NCI-H128 (cell line): Measurements from ENCODE around the gene B3GAT3.
"Not testable (repeated sequence)": the region's sequence is repeated elsewhere in the genome, so short reads cannot be mapped to it uniquely, and the experiment has no call there.

ENCODE experiments used
- DNase-seq: peaks from one replicate; lab custom pipeline; 2025; ENCODE audit not compliant: unreplicated experiment; lab: John Stamatoyannopoulos, UW

B3GAT3 gene

DNA sequence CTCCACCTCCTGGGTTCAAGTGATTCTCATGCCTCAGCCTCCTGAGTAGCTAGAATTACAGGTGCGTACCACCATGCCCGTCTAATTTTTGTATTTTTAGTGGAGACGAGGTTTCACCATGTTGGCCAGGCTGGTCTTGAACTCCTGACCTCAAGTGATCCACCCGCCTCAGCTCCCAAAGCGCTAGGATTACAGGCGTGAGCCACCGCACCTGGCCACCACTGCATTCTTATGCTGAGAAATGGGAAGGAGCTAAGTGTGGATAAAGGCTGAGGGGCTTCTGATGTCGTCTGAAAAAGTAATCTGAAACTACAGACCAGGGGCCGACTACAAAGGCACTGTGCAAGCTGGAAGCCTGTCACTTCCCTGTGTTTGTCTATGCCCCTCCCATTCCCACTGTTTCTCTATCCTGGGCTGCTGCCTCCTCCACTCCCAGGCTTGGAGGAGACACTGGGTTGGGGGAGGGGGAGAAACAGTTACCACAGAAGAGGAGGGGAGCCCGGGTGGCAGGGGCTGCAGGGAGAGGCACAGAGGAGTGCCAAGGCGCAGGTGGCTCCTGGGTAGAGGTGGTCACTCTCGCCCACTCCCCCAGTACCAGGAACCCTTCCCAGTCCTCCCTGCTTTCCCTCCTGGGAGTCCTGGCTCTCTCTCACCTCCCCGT lies 17.2 kb downstream of the B3GAT3 start:
- DNase-seq, result no peak

DNA sequence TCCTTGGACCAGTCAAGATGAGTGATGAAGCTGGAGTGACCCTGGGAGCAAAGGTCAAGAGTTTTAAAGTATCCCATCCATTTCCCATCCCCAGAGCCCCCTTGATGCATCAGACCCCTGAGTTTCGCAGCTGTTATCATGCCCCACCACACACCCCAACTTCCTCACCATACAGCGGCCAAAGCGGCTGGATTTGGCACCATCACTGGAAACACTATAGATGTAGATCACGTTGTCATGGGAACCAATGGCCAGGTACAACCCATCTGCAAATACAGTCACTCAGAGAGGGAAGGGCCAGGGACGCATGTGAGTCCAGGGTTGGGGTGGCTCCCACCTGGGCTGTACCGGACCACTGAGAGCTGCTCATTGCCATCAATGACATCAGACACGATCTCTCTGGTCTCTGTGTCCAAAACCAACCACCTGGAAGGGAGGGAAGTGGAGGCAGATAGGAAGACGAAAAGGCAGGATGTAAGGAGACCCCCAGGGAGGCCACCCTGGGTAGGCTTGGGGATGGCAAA lies 17.9 kb downstream of the B3GAT3 start:
- DNase-seq, result no peak

DNA sequence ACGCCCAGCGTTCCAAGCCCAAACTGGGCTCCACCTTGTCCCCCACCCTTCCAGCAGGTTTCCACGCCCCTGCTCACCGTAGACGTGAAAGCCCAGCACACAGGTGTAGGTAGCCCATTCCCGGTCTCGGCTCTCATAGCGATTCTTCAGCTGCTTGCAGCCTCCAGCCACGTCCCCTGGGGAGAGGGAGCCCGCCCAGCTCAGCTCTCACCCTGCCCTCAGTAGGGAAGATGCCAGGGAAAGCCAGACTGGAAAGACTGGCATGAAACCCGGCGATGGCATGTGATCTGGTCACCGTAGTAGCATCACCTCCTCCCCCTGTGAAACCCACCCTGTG lies 18.7 kb downstream of the B3GAT3 start:
- no peak for DNase-seq

DNA sequence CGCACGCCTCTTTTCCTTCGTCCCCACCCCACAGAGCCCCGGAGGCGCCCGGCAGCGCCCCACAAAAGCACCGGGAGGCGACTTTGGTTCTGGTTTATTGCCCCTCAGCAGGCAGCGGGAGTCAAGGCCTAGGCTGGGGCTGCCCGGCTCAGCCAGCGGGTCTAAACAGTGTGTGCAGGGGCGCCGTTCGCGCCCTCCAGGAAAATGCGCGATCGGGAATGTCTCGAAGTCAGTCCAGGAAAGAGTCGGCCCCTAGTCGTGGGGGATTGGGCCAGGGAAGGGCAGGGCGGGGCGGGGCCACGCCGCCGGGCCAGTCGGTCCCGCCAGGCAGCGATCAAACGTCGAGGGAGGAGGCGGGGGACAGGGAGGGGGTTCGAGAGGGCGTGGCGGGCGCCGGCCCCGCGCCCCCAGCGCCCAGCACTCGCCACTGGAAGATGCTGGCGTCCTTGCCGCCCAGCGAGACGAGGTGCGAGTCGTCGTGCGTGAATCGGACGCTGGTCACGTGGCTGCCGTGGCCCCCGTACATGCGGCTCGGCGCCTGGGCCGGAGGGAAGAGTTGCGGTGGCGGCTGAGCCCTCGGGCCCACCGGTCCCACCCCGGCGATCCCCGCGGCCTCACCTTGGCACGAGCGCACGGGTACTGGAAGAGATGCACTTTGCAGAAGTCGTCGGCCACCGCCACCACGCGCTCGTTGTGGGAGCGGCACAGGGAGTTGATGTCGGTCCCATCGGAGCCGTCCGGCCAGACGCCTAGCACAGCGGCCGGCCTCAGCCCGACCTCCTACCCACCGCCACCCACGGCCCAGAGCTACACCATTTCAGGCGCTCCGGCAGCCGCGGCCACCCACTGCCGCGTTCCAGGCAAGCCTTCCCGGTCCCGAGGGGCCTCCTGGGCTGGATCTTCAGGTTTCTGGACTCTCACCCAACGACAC lies 19.4 kb downstream of the B3GAT3 start:
- no peak for DNase-seq

DNA sequence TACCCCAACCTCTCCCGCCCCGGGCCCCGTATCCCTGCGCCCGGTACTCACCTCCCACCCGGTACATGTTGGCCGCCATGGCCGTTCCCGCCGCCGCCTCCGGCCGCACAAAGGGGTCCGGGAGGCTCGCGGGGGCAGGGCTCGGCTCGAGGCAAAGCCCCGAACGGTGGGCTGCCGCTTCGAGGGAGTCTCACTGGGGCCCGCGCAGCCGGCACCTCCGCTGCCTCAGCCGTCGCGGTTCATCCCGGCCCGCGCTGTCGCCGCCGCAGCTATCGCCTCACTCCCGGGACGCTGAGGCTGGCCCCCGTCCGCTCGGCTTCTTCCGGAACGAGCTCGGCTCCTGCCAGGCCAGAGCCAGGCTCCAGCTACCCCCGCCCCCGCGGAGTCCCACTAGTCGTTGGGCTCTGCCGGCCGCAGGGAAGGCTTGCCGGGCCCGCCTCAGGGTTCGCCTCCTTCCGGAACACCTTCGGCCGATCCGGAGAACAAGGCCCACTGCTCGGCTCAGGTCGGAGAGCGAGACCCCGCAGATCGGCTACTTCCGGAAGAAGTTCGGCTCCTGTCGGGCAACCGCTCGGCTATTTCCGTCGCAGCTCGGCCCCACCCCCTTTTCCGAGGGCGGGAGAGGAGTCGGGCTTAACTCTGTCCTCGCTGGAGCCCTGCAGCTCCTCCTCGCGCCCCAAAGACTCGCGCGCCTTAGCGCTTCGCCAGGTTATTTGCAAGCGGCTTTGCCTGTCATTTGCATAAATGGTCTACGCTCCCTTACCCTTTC lies 20.2 kb downstream of the B3GAT3 start, which contains the start of gene MTA2:
Gene MTA2 (minus strand): TSS at position 494 of the 769 bp plus-strand sequence. CDS start 415 bp downstream, at position 79.
- peak; percentile 99 for DNase-seq

DNA sequence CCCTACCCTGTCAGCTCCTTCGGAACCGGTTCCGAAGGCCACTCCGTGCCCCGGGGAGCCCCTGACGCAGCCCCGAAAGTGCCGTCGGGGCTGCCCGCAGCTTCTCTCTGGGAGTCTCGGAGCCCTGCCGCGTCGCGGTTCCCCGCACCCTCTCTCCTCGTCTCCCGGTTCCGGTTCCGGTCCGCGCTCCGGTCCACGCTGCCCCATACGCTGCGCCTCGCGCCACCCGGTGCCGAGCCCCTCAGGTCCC lies 20.7 kb downstream of the B3GAT3 start:
- DNase-seq, result no peak

DNA sequence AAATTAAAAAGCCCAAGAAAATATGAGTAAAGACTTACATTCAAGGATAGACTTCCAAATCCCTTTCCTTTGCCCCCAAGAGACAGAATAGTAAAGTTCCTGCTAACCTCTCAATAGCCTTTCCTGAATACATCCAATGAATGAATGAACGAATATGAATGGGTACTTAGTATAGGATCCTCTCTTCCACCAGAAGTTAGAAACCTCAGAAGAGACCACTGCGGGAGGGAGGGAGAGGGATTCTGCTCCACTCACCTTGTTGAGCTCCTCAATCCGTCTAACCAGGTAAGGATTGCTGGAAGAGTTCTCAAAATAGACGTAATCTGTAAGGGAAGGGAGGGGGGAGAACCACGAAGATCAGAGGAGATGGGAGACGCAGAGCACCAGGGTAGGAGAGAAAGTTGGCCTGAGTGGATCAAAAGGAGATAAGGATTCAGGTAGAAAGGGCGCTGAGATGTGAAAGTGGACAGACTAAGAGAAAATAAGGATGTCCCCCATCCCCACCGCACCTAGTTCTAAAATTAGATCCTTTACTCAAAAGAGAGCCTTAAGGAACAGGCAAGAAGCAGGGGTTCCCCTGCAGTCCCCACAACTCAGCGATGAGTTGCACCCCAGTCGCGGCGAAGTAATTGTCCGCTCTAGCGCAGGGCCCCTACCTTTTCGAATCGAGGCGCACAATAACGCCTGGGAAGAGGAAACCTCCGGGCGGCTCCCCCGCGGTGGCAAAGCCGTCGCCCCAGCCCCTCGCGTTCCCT lies 21.2 kb downstream of the B3GAT3 start:
- no peak for DNase-seq

DNA sequence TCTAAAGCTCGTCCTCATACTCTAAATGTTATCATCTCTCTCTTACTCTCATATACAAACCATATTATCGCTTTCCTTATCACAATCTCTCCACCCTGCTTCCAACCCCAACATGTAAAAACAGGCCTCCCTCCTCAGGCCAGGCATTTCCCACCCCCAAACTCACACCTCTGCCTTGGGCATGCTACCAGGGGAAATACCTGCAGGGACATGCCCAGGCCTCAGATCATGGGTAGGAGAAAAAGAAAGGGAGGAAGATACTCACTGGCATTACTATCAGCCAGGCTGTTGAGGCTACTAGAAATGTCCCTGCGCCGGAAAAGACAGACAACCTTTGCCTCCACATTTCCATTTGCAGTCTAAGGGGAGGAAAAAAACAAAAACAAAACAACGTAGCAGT lies 21.9 kb downstream of the B3GAT3 start:
- DNase-seq, result no peak

DNA sequence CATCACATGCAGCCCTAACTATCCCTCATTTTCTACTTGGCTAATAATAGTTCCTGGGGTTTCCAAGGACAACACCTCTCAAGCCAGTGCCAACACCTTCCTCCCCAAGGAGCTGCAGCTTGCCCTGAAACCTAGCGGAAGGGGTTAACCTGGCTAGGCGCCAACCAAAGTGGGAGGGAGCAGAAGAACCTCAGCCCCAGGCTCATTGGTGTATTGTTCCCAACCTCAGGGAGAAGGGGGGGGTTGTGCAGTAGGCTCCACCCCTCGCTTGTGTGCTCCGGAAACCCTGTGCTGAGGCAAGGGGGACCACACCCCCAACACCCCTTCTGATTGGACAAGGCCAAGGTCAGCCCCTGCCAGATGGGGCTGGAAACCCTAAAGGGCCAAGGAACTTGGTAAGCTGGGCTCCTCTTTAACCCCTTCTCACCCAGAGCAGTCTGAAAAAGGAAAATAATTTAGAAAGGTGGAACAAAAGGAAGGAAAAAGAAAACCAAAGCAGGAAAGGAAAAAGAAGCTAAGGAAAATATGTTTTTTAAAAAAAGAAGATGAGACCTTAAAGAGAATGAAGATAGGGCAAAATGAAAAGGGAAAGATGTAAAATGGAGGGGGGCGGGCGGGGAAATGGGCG lies 22.6 kb downstream of the B3GAT3 start:
- DNase-seq, result peak; percentile 79

DNA sequence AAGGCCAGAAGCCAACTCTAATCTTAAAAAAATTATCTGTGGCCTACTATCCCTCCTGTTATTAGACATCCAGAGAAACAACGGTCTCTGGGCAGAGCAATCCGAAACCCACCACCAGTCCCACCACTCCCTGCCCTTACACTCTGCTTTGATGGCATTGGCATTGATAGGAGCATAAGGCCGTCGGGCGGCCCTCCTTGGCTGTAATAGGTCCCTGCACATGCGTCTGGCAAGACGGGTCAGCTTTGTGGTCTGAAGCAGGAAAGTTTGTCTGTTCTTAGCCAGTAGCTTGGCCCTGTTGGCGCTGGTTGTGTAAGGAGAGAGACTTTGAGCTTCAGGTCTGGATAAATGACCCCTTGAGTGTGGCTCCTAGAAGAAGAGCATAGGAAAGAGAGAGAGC lies 26.7 kb downstream of the B3GAT3 start:
- DNase-seq, result no peak

DNA sequence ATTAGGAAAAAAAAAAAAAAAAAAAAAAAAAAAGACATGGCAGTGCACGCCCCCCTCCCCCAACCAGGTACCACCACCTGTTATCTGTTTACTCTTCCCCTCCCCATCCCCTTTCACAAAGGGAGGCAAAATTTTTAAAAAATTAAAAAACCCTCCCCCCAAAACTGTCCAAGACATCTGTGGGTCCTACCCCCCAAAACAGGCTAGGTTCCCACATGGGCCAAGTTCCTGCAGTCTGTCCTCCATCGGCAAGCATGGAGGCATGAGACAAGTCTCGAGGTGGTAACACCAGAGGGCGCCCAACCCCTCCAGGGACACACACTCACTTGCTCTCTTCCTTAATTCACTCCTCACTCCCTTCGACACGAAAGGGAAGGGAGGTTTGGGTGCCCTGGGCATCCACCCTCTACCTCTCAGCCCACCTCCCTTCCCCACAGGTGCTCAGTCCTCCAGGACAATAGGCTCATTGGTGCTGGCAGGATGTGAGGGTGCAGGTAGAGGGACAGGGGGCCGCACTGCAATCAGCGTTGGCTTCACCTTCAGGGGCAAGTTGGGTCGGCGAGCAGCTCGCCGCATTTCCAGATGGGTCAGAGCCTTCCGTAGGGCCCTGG lies 28.2 kb downstream of the B3GAT3 start:
- peak; percentile 23 for DNase-seq

DNA sequence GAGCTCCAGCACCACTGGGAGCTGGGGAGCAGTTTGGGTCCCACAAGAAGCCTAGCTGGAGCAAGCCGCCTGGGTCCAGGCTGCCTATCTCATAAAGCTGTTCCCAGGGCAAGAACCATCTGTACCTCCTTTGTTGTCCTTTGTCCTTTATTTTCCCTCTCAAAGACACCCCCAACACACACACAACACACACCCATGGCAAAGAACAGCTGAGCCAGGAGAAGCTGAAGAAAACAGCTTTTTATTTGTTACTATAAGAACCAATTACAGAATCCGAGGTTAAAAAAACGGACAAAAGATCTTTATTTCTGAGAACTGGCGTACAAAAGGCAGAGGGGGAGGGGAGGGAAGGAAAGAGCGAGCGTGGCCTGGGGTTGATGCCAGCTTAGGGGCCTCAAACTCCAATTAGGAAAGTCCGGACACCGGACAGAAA lies 28.8 kb downstream of the B3GAT3 start:
- DNase-seq, result no peak

DNA sequence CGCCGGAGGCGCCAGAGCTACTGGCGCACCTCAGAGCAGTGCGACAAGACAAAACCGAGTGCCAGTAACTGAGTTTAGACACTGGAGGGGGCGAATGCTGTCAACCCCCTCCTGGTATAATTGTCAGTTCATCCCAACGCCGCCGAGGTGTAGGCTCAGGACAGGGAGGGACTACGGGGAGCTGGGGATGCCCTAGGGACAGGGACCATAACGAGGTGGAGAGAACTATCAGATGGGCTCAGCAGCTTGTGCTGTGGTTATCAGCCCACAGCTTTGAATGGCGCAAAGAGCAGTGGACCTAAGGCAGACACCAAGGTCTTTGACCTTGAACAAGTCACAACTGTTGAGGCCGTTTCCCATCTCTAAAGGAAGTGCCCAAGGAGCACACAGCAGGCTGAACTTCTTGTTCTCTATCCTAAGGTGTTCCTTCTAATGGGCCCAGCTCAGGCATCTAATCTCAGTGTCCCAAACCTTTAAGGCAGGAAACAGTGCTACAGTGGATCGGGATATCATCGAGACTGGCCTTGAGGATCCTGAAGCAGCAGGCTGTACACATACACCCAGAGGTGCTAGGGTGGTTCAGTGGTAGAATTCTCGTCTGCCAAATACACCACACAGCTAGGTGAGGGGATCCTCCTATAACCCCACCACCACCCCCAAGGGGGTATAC lies 29.5 kb downstream of the B3GAT3 start:
- no peak for DNase-seq

DNA sequence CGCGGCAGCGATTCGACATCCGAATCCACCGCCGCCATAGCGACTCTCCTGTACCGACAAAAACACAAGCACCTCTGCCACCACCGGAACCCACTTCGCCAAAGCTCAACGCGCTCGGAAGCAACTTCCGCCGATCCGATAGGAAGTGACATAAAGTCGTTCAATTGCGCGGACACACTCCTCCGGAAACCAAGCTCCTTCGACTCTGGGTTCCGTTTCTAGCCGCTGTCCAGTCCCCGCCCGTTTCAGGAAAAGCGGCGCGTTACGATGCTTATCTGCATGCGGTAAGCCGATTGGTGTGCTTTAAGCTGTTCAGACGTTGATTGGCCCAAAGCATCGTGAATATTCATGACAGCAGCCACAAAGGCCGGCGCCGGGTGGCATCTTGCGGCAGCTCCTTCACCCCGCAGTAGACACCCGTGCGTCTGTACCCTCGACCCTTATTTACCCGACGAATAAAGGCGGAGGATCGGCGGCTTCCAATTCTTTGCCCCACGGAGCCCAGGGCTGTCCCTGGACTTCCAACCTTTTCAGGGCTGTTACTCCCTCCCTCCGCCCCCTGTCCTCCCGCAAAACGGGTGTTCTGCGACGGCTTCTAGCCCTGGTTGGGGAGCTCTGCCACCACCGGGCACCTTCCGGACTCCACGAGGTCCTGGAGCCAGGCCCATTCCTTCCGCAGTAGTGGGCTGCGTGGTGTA lies 30.2 kb downstream of the B3GAT3 start, which contains the start of gene TUT1:
Gene TUT1 (minus strand): TSS at position 76 of the 698 bp plus-strand sequence. CDS start 38 bp downstream, at position 38.
- peak; percentile 98 for DNase-seq

DNA sequence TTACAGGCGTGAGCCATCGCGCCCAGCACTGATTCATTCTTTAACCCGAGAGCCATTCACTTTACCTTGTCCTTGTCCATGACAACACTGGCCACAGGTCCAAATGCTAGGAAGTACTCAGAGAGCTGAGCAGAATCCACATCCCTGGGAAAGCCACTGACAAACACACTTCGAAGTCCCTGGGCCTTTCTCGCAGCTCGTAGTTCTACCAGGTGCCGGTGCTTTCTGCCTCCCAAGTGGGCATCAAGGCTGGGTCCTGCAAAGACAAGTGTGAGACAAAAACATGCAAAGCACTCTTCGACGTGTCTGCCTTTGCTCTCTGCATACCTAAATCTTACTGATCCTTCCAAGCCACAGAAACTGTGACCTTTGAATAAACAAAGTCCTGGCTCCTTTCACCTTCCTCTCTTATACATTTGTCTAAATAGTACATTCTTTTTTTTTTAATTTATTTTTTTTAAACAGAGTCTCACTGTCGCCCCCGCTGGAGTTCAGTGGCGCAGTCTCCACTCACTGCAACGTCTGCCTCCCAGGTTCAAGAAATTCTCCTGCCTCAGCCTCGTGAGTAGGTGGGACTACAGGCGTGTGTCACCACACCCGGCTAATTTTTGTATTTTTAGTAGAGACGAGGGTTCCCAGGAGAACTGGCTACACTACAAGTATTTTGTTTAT lies 32.7 kb downstream of the B3GAT3 start:
- DNase-seq, result no peak

DNA sequence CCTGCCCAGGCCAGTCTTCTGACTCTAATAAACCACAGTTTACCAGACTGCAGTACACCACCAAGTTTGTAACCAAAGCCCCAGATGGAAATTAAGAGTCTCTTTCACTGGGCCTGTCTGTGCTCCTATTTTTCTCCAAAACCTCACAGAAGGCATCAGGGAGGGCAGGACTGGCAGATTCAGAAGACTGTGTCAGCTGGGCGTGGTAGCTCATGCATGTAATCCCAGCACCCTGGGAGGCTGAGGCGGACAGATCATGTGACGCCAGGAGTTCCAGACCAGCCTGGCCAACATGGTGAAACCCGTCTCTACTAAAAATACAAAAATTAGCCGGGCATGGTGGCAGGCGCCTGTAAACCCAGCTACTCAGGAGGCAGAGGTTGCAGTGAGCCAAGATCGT lies 36.4 kb downstream of the B3GAT3 start:
- not testable (repeated sequence) for DNase-seq

DNA sequence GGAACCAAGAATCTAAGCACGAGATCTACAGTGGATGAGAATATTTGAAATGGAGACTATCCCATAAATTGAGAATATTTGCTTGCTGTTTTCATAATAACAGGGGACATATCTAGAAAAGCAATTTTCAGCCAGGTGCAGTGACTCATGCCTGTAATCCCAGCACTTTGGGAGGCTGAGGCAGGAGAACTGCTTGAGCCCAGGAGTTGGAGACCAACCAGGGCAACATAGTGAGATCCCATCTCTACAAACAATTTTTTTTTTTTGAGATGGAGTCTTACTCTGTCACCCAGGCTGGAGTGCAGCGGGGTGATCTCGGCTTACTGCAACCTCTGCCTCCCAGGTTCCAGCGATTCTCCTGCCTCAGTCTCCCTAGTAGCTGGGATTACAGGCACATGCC lies 40.1 kb downstream of the B3GAT3 start:
- not testable (repeated sequence) for DNase-seq
